T-helper 17 cell (primary cell): Measurements from ENCODE around the gene HOXC13. TPM values are rescaled to one million over a fixed set of nuclear protein-coding genes. Genes with fewer than 3 reads are reported as not detected.
A peak's percentile ranks its signal among the peaks of the same experiment; 100 is the strongest.

Source experiments
- ATAC-seq: fragments of 150-1000 bp; cut with Tn5 transposase; 2 replicates; pipeline ENCODE4 v1.10.0; 2021; ENCODE audit warnings: mild to moderate bottlenecking, moderate library complexity
- DNase-seq, 3 donors: peaks; one replicate each; pipeline versions ENCODE4 v3.0.0 to v3.0.0-alpha.2; 2020 to 2021
- H3K9me3 ChIP-seq: one replicate; pipeline ENCODE4 v1.7.0; 2013; ENCODE audit warnings: low read length, mild to moderate bottlenecking; ENCODE audit not compliant: control insufficient read depth, poor library complexity, severe bottlenecking
- H3K27ac Mint-ChIP-seq: one replicate; pipeline ENCODE4 v1.8.0; 2022; ENCODE audit warnings: mild to moderate bottlenecking, moderate library complexity, mixed read lengths
- H3K27me3 Mint-ChIP-seq: one replicate; pipeline ENCODE4 v1.8.0; 2022; ENCODE audit warnings: mixed read lengths
- H3K36me3 Mint-ChIP-seq: one replicate; pipeline ENCODE4 v1.8.0; 2022; ENCODE audit warnings: low read depth, mixed read lengths
- H3K4me1 Mint-ChIP-seq: one replicate; pipeline ENCODE4 v1.8.0; 2022; ENCODE audit warnings: mild to moderate bottlenecking, mixed read lengths
- H3K4me3 Mint-ChIP-seq: one replicate; pipeline ENCODE4 v1.8.0; 2022; ENCODE audit warnings: mild to moderate bottlenecking, moderate library complexity, mixed read lengths
- total RNA-seq, 4 donors: library from RNA in 2 of 4; stranded (reverse) in 2 of 4; gene quantifications; one replicate each; pipeline ENCODE4 v1.2.3 and lab custom pipeline; 2022 to 2026

The HOXC13 gene
- total RNA-seq, 2 donors from 2014 or later = not detected

DNA sequence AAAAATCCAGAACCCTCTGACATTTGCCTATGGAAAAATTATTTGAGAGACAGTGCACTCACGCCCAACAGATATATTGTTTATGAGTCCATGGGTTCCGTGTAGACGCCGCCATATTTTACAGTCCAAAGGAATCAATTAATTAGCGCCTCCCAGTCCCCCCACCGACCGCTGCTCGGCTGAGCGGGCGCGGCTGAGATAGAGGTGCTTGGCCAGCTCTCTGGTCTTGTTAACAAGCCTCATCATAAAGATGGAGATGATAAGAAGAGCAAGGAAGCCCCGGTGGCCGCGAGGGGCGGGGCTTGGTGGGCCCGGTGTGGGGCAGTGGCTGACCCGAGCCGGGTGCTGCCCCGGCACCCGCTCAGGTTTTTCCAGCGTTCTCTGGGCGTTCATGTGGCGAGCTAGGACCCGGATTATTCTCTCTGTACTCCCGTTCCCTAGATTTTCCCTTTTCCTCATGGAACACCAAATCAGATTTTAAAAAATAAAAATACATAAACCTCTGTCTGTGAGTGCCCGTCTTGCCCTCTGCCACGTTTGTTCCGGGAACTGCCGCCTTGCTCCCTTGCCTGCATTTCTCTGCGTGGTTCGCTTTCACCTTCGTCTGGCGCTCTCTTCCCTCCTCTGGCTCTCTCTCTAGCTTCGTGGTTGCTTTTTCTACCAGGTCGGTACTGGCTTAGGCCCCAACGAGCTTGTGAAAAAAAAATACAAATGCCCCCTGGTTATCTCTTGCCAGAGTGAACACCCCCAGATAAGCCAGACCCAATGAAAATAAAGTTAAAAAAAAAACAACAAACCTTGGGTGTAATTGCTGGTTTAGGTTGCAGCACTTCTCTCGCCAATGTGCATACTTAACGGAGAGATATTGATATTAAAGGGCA lies 25.0 kb downstream of the HOXC13 start:
- H3K9me3 ChIP-seq = peaks cover 4% of the 10 kb centered on the region
- peaks cover 15% of the 10 kb centered on the region for H3K36me3 Mint-ChIP-seq
- peak overlapping the region; percentile 2 for H3K27ac Mint-ChIP-seq
- H3K4me1 Mint-ChIP-seq = peaks cover 27% of the 10 kb centered on the region
- ATAC-seq (no peak), DNase-seq (no peak)
- peaks cover 85% of the 10 kb centered on the region for H3K27me3 Mint-ChIP-seq
- peak overlapping the region; percentile 28 for H3K4me3 Mint-ChIP-seq

GRCh38 chr12:53964315-53964713 lies 25.7 kb downstream of the HOXC13 start:
- peaks cover under 1% of the 10 kb centered on the region for H3K9me3 ChIP-seq
- H3K27ac Mint-ChIP-seq = peak overlapping the region; percentile 2
- peaks cover 15% of the 10 kb centered on the region for H3K36me3 Mint-ChIP-seq
- no peak for ATAC-seq
- peaks cover 27% of the 10 kb centered on the region for H3K4me1 Mint-ChIP-seq
- DNase-seq = no peak
- H3K27me3 Mint-ChIP-seq = peaks cover 85% of the 10 kb centered on the region
- H3K4me3 Mint-ChIP-seq = peak overlapping the region; percentile 28

DNA sequence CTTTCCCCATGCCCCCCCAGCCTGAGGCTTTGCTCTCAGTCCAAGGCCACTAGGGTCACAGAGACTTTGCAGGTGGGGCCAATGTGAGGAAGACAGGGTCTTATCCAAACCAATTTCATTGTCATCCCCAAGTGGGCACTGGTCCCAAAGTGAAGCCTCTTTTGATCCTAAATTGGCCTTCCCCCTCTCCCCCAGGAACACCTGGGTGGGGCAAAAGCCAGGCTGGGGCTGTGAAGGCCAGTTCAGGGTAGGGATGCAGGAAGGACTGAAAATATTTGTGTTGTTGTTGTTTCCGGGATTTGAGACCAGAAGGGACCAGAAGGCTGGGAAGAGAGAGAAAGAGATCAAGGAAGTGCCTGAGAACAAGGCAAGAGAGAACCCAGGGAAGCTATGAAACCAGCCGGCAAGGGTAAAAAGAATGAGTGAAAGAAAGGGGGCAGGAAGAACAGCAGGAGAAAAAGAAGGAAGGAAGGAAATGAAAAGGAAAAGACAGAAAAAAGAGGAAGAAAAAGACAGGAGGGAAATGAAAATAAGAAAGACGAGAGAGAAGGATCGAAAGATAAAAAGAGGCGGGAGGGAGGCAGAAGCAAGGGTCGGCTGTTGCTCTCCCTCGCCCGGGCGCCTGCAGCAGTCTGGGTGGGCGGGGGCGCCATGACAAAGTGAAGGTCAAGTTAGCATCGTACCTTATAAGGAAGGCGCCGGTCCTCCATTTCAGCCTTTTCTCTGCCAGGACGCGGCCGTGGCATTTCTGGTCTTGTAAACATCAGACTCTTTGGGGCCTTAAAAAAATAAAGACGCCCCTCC lies 26.9 kb downstream of the HOXC13 start:
- H3K27ac Mint-ChIP-seq = peak overlapping the region; percentile 19

GRCh38 chr12:53966085-53966384 lies 27.4 kb downstream of the HOXC13 start:
- Mint-ChIP-seq H3K4me3 (peak overlapping the region; percentile 74), H3K4me1 (peaks cover 23% of the 10 kb centered on the region), H3K27me3 (peaks cover 86% of the 10 kb centered on the region), H3K27ac (peak overlapping the region; percentile 19), H3K36me3 (peaks cover 15% of the 10 kb centered on the region)
- no peaks in the 10 kb centered on the region for H3K9me3 ChIP-seq
- ATAC-seq = no peak
- no peak for DNase-seq

More for the DNA sequence above, 26.9 kb downstream of the HOXC13 start:
- H3K36me3 Mint-ChIP-seq = peaks cover 15% of the 10 kb centered on the region
- H3K4me3 Mint-ChIP-seq = peak overlapping the region; percentile 74
- H3K4me1 Mint-ChIP-seq = peaks cover 24% of the 10 kb centered on the region
- H3K27me3 Mint-ChIP-seq = peaks cover 84% of the 10 kb centered on the region
- DNase-seq (no peak), ATAC-seq (no peak)
- no peaks in the 10 kb centered on the region for H3K9me3 ChIP-seq

GRCh38 chr12:53966385-53967133 lies 27.9 kb downstream of the HOXC13 start:
- peaks cover 91% of the 10 kb centered on the region for H3K27me3 Mint-ChIP-seq
- no peak overlapping the region for H3K27ac Mint-ChIP-seq
- H3K36me3 Mint-ChIP-seq = peaks cover 15% of the 10 kb centered on the region
- no peaks in the 10 kb centered on the region for H3K9me3 ChIP-seq
- DNase-seq = no peak
- ATAC-seq = no peak
- H3K4me3 Mint-ChIP-seq = peak overlapping the region; percentile 74
- H3K4me1 Mint-ChIP-seq = peaks cover 23% of the 10 kb centered on the region

- no peak for ATAC-seq
- Mint-ChIP-seq H3K4me1 (peaks cover 23% of the 10 kb centered on the region), H3K36me3 (peaks cover 15% of the 10 kb centered on the region), H3K4me3 (no peak overlapping the region), H3K27ac (no peak overlapping the region), H3K27me3 (peaks cover 99% of the 10 kb centered on the region)
- DNase-seq = no peak
- H3K9me3 ChIP-seq = no peaks in the 10 kb centered on the region
Measured at GRCh38 chr12:53967421-53967925, 28.8 kb downstream of the HOXC13 start.

GRCh38 chr12:53968214-53969127 lies 29.8 kb downstream of the HOXC13 start:
- Mint-ChIP-seq H3K27ac (no peak overlapping the region), H3K4me3 (no peak overlapping the region), H3K4me1 (peaks cover 23% of the 10 kb centered on the region), H3K27me3 (peaks cover 99% of the 10 kb centered on the region), H3K36me3 (peaks cover 15% of the 10 kb centered on the region)
- no peak for ATAC-seq
- no peaks in the 10 kb centered on the region for H3K9me3 ChIP-seq
- no peak for DNase-seq

- DNase-seq (no peak), ATAC-seq (no peak)
- no peak overlapping the region for H3K27ac Mint-ChIP-seq
- H3K4me3 Mint-ChIP-seq = no peak overlapping the region
- H3K4me1 Mint-ChIP-seq = peaks cover 17% of the 10 kb centered on the region
- peaks cover 87% of the 10 kb centered on the region for H3K27me3 Mint-ChIP-seq
- no peaks in the 10 kb centered on the region for H3K9me3 ChIP-seq
- H3K36me3 Mint-ChIP-seq = peaks cover 11% of the 10 kb centered on the region
Measured at GRCh38 chr12:53969588-53970259, 31.1 kb downstream of the HOXC13 start.

DNA sequence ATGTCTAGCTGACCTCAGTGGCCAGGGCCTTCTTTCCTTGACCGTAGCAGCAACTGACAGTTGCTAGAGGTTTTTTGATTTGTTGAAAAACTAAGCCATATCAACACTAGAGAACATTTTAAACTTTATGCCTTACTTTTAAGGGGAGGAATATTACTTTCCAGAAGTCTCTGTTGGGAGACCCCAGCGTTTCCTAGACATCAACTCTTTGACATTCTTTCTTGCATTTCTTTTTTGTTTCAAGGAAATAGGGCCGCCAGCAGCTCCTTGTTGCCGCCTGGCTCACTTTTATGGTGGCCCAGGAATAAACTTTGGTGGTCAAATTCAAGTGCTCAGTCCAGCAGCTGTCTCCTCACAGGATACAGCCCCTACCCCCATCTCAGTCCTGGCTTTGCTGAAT lies 31.8 kb downstream of the HOXC13 start:
- no peaks in the 10 kb centered on the region for H3K9me3 ChIP-seq
- Mint-ChIP-seq H3K4me1 (peaks cover 13% of the 10 kb centered on the region), H3K27ac (no peak overlapping the region), H3K4me3 (no peak overlapping the region), H3K27me3 (peaks cover 83% of the 10 kb centered on the region), H3K36me3 (peaks cover 9% of the 10 kb centered on the region)
- DNase-seq (no peak), ATAC-seq (no peak)

DNA sequence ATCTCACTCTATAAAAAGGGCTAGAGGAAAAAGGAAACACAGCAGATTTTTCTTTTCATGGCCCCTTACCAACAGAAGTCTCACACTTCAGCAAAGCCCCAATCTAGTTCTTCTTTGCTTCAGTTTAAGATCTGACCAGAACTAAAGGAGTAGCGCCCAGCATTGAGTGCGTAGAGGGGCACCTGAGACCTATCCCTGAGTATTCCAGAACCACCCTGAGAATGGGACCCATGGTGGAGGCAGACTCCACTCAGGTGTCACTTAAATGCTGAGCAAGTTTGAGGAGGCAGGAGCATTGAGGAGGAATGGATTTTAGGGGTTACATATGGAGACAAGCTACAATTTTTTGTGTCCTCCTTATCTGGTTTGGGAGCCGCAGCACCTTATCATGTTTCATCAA lies 32.5 kb downstream of the HOXC13 start:
- H3K27me3 Mint-ChIP-seq = peaks cover 83% of the 10 kb centered on the region
- H3K36me3 Mint-ChIP-seq = peaks cover 6% of the 10 kb centered on the region
- H3K4me3 Mint-ChIP-seq = no peak overlapping the region
- ATAC-seq (no peak), DNase-seq (no peak)
- H3K4me1 Mint-ChIP-seq = peaks cover 9% of the 10 kb centered on the region
- no peak overlapping the region for H3K27ac Mint-ChIP-seq
- no peaks in the 10 kb centered on the region for H3K9me3 ChIP-seq

DNA sequence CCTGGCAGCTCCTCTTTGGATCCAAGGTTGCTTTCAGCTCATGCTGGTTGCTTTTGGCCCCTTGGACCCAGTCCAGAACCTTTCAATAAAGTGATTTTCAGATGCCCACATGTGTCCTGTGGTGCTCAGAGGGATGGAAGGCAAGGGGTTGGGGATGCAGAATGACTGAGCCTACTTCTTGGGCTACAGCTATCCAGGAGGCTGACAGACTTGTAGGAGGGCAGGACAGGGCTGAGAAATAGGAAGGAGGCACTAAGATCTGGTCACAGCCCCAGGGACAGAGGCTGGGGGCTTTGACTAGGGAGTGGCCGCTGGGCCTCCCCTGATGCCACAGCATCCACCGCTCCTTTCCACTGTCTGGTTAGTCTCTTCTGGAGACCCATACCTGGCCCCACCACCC lies 33.1 kb downstream of the HOXC13 start:
- DNase-seq (no peak), ATAC-seq (no peak)
- no peaks in the 10 kb centered on the region for H3K9me3 ChIP-seq
- peaks cover 4% of the 10 kb centered on the region for H3K36me3 Mint-ChIP-seq
- H3K4me1 Mint-ChIP-seq = peaks cover 3% of the 10 kb centered on the region
- peaks cover 81% of the 10 kb centered on the region for H3K27me3 Mint-ChIP-seq
- no peak overlapping the region for H3K27ac Mint-ChIP-seq
- no peak overlapping the region for H3K4me3 Mint-ChIP-seq
